ENCODE data around the gene TMEM174.

DNA sequence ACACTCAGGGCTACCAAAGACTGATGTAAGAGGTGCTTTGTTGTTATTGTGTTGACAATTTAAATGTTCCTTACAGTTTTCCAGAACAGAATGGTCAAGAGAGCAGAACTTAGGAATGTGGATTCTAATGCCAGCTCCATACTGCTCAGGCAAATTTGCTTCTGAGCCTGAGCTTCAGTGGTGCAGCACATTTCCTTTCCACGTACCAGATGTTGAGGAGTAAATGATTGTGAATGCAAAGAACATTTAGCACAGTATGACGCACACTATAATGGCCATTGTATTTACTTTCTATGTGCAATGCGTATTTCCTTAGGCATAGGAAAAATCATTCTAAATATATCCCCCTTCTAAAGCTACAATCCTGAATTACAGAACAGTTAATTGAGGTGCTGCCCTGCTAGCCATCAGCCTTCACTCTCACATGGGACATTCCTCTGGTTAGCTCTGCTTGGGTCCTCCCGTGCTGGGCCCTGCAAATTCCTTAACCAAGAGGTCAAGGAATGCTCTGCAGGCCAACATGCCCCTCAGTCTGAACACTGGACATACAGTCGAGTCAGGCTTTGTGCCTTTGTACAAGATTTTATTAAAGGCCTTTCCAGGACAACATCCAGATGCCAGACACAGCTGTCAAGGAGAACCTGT, 21.1 kb upstream of the TMEM174 start:
- TF ChIP-seq, protein P1, sequence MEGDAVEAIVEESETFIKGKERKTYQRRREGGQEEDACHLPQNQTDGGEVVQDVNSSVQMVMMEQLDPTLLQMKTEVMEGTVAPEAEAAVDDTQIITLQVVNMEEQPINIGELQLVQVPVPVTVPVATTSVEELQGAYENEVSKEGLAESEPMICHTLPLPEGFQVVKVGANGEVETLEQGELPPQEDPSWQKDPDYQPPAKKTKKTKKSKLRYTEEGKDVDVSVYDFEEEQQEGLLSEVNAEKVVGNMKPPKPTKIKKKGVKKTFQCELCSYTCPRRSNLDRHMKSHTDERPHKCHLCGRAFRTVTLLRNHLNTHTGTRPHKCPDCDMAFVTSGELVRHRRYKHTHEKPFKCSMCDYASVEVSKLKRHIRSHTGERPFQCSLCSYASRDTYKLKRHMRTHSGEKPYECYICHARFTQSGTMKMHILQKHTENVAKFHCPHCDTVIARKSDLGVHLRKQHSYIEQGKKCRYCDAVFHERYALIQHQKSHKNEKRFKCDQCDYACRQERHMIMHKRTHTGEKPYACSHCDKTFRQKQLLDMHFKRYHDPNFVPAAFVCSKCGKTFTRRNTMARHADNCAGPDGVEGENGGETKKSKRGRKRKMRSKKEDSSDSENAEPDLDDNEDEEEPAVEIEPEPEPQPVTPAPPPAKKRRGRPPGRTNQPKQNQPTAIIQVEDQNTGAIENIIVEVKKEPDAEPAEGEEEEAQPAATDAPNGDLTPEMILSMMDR (conservative IDR thresholded peaks at IDR 0.05), result no peak
- no peak for TF ChIP-seq ZFX (IDR thresholded peaks at IDR 0.05)

Data from C4-2B (cell line).